ENCODE results near the gene TBC1D22A. TPM values are rescaled to one million over a fixed set of nuclear protein-coding genes. Genes with fewer than 3 reads are reported as not detected.

Gene TBC1D22A
- total RNA-seq, 1 experiment from 2014 or later = 8.2 TPM

- DNase-seq = no peak
- Histone ChIP-seq H3K36me3 (replicated peaks; ENCODE audit: control insufficient read depth, insufficient read depth, low read length) (no peaks in the 10 kb centered on the region), H3K27me3 (ENCODE audit: control insufficient read depth, insufficient read depth, low read length) (no peaks in the 10 kb centered on the region), H3K4me3 (ENCODE audit: insufficient read depth, low read depth, low read length) (no peak overlapping the region)
These were observed 385.1 kb downstream of the TBC1D22A start for GRCh38 chr22:47147572-47147971.

- DNase-seq = no peak
- Histone ChIP-seq H3K36me3 (replicated peaks; ENCODE audit: control insufficient read depth, insufficient read depth, low read length) (no peaks in the 10 kb centered on the region), H3K4me3 (ENCODE audit: insufficient read depth, low read depth, low read length) (no peak overlapping the region), H3K27me3 (ENCODE audit: control insufficient read depth, insufficient read depth, low read length) (no peaks in the 10 kb centered on the region)
These were observed 386.1 kb downstream of the TBC1D22A start for GRCh38 chr22:47148510-47148909.

- Histone ChIP-seq H3K4me3 (ENCODE audit: insufficient read depth, low read depth, low read length) (no peak overlapping the region), H3K27me3 (ENCODE audit: control insufficient read depth, insufficient read depth, low read length) (no peaks in the 10 kb centered on the region), H3K36me3 (replicated peaks; ENCODE audit: control insufficient read depth, insufficient read depth, low read length) (no peaks in the 10 kb centered on the region)
- no peak for DNase-seq
These were observed 386.7 kb downstream of the TBC1D22A start for GRCh38 chr22:47148956-47149728.

- H3K36me3 ChIP-seq (replicated peaks; ENCODE audit: control insufficient read depth, insufficient read depth, low read length) = no peaks in the 10 kb centered on the region
- DNase-seq = no peak
- H3K4me3 ChIP-seq (ENCODE audit: insufficient read depth, low read depth, low read length) = no peak overlapping the region
- H3K27me3 ChIP-seq (ENCODE audit: control insufficient read depth, insufficient read depth, low read length) = no peaks in the 10 kb centered on the region
These were observed 387.5 kb downstream of the TBC1D22A start for GRCh38 chr22:47149976-47150375.

GRCh38 chr22:47150426-47150825 is 388.0 kb downstream of the TBC1D22A start:
- DNase-seq = no peak
- Histone ChIP-seq H3K4me3 (ENCODE audit: insufficient read depth, low read depth, low read length) (no peak overlapping the region), H3K27me3 (ENCODE audit: control insufficient read depth, insufficient read depth, low read length) (no peaks in the 10 kb centered on the region), H3K36me3 (replicated peaks; ENCODE audit: control insufficient read depth, insufficient read depth, low read length) (no peaks in the 10 kb centered on the region)

GRCh38 chr22:47151064-47151463 is 388.6 kb downstream of the TBC1D22A start:
- no peak for DNase-seq
- H3K4me3 ChIP-seq (ENCODE audit: insufficient read depth, low read depth, low read length) = no peak overlapping the region

GRCh38 chr22:47151490-47151889 is 389.0 kb downstream of the TBC1D22A start:
- H3K36me3 ChIP-seq (replicated peaks; ENCODE audit: control insufficient read depth, insufficient read depth, low read length) = no peaks in the 10 kb centered on the region
- no peaks in the 10 kb centered on the region for H3K27me3 ChIP-seq (ENCODE audit: control insufficient read depth, insufficient read depth, low read length)
- DNase-seq = no peak
- H3K4me3 ChIP-seq (ENCODE audit: insufficient read depth, low read depth, low read length) = no peak overlapping the region

More at GRCh38 chr22:47151064-47151463, 388.6 kb downstream of the TBC1D22A start:
- H3K27me3 ChIP-seq (ENCODE audit: control insufficient read depth, insufficient read depth, low read length) = no peaks in the 10 kb centered on the region
- no peaks in the 10 kb centered on the region for H3K36me3 ChIP-seq (replicated peaks; ENCODE audit: control insufficient read depth, insufficient read depth, low read length)

GRCh38 chr22:47152236-47152635 is 389.8 kb downstream of the TBC1D22A start:
- H3K27me3 ChIP-seq (ENCODE audit: control insufficient read depth, insufficient read depth, low read length) = no peaks in the 10 kb centered on the region
- no peak for DNase-seq
- H3K4me3 ChIP-seq (ENCODE audit: insufficient read depth, low read depth, low read length) = no peak overlapping the region
- no peaks in the 10 kb centered on the region for H3K36me3 ChIP-seq (replicated peaks; ENCODE audit: control insufficient read depth, insufficient read depth, low read length)

- Histone ChIP-seq H3K36me3 (replicated peaks; ENCODE audit: control insufficient read depth, insufficient read depth, low read length) (no peaks in the 10 kb centered on the region), H3K27me3 (ENCODE audit: control insufficient read depth, insufficient read depth, low read length) (no peaks in the 10 kb centered on the region), H3K4me3 (ENCODE audit: insufficient read depth, low read depth, low read length) (no peak overlapping the region)
- DNase-seq = no peak
These were observed 390.5 kb downstream of the TBC1D22A start for GRCh38 chr22:47152938-47153337.

- Histone ChIP-seq H3K27me3 (ENCODE audit: control insufficient read depth, insufficient read depth, low read length) (no peaks in the 10 kb centered on the region), H3K4me3 (ENCODE audit: insufficient read depth, low read depth, low read length) (no peak overlapping the region), H3K36me3 (replicated peaks; ENCODE audit: control insufficient read depth, insufficient read depth, low read length) (no peaks in the 10 kb centered on the region)
- no peak for DNase-seq
These were observed 391.5 kb downstream of the TBC1D22A start for GRCh38 chr22:47153854-47154525.

GRCh38 chr22:47154621-47155081 is 392.2 kb downstream of the TBC1D22A start:
- no peak overlapping the region for H3K4me3 ChIP-seq (ENCODE audit: insufficient read depth, low read depth, low read length)
- no peak for DNase-seq
- H3K36me3 ChIP-seq (replicated peaks; ENCODE audit: control insufficient read depth, insufficient read depth, low read length) = no peaks in the 10 kb centered on the region
- no peaks in the 10 kb centered on the region for H3K27me3 ChIP-seq (ENCODE audit: control insufficient read depth, insufficient read depth, low read length)

GRCh38 chr22:47155131-47155885 is 392.9 kb downstream of the TBC1D22A start:
- no peaks in the 10 kb centered on the region for H3K36me3 ChIP-seq (replicated peaks; ENCODE audit: control insufficient read depth, insufficient read depth, low read length)
- no peaks in the 10 kb centered on the region for H3K27me3 ChIP-seq (ENCODE audit: control insufficient read depth, insufficient read depth, low read length)
- H3K4me3 ChIP-seq (ENCODE audit: insufficient read depth, low read depth, low read length) = no peak overlapping the region
- no peak for DNase-seq

GRCh38 chr22:47155912-47156311 is 393.5 kb downstream of the TBC1D22A start:
- no peaks in the 10 kb centered on the region for H3K27me3 ChIP-seq (ENCODE audit: control insufficient read depth, insufficient read depth, low read length)
- DNase-seq = no peak
- no peak overlapping the region for H3K4me3 ChIP-seq (ENCODE audit: insufficient read depth, low read depth, low read length)
- H3K36me3 ChIP-seq (replicated peaks; ENCODE audit: control insufficient read depth, insufficient read depth, low read length) = no peaks in the 10 kb centered on the region

GRCh38 chr22:47156352-47157092 is 394.1 kb downstream of the TBC1D22A start:
- DNase-seq = no peak
- no peak overlapping the region for H3K4me3 ChIP-seq (ENCODE audit: insufficient read depth, low read depth, low read length)
- no peaks in the 10 kb centered on the region for H3K27me3 ChIP-seq (ENCODE audit: control insufficient read depth, insufficient read depth, low read length)
- H3K36me3 ChIP-seq (replicated peaks; ENCODE audit: control insufficient read depth, insufficient read depth, low read length) = no peaks in the 10 kb centered on the region
